GDM1 (cell line): ENCODE data around the gene CACNA1D.
"Not testable (repeated sequence)": the region's sequence is repeated elsewhere in the genome, so short reads cannot be mapped to it uniquely, and the experiment has no call there.

Source experiments
- DNase-seq: peaks from one replicate; lab custom pipeline; 2025; lab: John Stamatoyannopoulos, UW

Gene CACNA1D

DNA sequence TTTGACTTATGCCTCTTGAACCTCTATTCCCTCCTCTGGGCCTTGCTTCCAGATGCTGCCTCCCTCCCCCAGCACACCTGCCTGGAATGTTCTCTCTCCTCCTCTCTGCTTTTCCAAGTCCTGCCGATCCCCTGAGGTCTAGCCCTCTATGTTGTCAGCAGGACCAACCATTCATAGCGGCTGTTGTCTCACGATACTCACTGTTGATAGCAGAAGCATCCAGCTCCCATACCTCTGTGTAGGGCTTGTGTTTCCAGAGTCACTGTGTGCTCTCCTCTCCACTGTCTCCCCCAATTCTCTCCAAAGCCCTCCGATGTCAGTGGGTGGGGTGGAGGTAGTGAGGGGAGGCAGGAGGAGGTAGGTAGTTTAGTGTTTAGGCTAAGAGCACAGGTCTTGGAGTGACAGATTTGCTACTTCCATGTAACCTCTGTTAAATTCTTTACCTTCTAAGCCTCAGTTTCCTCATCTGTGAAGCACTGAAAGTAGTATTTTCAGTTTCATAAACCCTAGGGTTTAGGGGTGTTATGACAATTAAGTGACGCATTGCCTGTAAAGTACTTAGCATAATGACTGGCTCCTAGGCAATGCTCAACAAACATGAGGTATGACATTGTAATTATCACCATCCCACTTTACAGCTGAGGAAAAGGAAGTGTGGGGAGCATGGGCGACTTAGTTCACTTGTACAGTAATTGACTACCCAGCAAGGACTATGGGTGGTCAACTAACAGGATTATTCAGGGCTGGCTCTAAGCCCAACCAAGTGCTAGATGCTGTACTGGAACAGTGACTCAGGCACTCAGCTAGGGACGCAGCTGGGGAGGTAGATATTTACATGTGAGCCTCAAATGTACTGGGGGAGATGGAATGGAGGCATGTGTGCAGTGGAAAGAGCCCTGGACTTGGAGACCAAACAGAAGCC is 122.8 kb downstream of the CACNA1D start:
- DNase-seq, result no peak

DNA sequence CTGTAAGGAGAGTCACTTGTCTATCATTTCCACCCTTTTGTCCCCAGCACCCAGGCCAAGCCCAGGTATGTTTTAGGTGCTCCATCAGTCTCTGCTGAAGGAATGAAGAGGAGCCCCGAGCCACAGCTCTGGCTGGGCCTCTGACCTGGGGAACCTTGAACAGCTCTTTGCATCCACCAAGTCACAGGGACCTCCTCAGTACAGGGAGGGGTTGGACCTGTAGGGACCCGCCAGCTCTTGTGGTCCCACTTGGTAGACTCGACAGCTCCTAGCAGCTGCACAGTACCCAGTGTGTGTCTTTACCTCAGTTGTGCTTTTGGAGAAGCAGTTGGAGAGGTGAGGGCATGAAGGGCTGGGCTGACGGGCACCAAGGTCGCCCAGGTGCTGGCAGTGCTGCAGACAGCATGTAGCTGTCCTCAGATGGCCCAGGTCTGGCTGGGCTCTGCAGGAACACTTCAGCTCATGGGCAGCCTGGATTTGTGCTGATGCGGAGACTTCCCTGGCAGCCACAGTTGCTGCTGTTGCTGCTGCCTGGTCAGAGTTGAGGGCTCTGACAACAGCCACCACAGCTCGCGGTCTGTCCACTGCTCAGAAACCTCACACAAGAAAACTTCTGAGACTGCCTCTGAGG is 123.6 kb downstream of the CACNA1D start:
- no peak for DNase-seq

DNA sequence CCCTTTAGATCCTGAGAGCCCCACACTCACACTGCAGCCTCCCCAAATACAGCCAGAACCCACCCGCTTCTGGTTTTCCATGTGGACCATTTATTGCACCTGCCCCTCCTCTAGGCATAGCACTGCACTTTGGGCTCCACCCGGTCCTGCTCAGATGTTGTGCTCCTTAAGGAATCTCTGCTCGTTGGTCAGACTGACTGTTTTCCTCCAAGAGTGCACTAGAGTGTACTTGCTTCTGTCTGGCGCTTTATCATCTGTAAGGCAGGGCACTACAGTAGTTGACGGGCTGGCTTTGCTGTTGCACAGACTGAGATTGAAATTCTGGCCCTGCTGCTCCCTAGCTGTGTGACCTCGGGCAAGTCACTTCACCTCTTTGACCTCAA is 124.1 kb downstream of the CACNA1D start:
- DNase-seq, result no peak

DNA sequence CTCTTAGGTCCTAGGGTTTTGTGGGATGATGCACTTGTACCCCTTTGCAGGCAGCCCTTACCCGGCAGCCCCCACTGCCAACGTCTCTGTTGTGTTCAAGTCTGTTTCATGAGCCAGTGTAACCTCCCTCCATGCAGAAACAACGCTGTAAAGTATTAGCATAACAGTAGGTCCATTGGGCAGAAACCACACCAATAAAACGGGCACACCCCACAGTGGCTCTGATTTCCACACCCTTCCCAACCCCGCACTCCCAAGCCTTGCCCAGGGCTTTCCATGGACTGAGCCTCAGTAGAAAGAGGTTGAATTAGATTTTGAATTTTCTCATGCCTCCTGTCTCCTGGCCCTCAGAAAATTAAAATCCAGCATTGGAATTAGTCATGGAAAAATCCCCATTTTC is 124.5 kb downstream of the CACNA1D start:
- no peak for DNase-seq

- no peak for DNase-seq
These were observed 129.8 kb downstream of the CACNA1D start for GRCh38 chr3:53624061-53624857.

- no peak for DNase-seq
These were observed 132.5 kb downstream of the CACNA1D start for GRCh38 chr3:53626876-53627275.

GRCh38 chr3:53628536-53629401 is 134.4 kb downstream of the CACNA1D start:
- no peak for DNase-seq

GRCh38 chr3:53629402-53629723 is 135.0 kb downstream of the CACNA1D start:
- DNase-seq, result no peak

DNA sequence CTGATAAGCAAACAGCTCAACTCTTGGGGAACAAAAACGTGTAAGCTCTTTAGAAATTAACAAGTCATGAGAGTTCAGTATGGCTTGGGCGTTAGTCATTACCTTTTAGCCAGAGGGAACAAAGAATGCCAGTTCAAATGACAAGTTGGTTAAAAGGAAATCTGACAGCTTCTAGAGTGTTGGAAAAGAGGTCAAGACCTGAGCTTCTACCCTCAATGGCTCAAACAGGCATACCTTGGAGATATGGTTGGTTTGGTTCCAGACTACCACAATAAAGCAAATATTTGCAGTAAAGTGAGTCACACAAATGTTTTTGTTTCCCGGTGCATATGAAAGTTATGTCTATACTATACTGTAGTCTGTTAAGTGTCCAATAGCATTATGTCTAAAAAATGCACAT is 136.1 kb downstream of the CACNA1D start:
- no peak for DNase-seq

- DNase-seq, result no peak
These were observed 138.9 kb downstream of the CACNA1D start for GRCh38 chr3:53633197-53633787.

DNA sequence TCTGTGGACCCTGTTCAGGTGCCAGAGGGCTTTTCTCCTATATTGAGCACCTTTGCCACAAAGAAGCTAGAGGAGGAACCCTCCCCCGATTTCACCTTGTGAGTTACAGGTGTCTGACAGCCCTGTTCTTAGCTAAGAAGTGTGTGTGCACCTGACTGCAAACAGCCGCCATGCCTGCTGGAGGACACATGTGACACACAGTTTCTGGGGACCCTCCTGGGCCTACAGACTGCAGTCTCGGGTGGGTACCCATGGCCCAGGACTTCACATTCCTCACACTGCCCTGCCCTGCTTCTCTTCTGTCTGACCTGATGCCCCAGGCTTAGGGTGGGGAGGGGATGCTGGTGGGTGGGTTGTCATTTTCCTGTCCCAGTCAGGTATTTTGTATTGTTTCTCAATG is 140.6 kb downstream of the CACNA1D start:
- no peak for DNase-seq

DNA sequence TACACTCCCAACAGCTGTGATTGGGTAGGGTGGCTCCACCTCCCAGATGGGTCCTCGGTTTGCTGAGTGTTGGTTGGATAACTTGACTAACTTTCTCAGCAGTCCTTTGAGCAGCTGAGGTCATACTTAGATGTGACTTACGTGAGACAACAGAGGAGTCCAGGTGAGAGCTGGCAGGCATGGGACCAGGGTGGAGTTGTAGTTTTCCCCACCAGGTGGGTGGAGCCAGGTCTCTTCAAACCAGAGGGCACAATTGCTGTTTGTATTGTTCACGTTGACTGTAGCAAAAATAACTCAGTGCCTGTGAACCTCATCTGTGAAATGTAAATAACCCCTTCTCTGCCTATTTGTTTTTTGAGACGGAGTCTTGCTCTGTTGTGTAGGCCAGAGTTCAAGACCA is 144.4 kb downstream of the CACNA1D start:
- not testable (repeated sequence) for DNase-seq

DNA sequence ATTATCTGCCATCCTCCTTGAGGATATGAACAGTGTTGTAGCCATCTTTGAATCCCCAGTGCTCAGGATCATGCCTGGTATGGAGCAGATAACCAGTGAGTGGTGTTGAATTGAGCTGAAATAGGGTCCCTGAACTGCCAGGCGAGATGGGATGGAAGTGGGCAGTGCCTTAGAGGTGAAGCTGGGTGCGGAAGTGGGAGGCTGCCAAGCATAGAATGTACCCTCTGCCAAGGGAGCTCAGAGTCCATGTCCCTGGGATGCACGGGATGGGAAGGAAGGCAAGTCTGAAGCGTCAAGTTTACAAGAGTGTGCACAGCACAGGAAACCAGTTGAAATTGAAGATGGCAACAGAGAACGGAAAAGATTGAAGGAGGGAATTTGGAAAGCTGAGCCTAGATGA is 147.0 kb downstream of the CACNA1D start:
- DNase-seq, result no peak

DNA sequence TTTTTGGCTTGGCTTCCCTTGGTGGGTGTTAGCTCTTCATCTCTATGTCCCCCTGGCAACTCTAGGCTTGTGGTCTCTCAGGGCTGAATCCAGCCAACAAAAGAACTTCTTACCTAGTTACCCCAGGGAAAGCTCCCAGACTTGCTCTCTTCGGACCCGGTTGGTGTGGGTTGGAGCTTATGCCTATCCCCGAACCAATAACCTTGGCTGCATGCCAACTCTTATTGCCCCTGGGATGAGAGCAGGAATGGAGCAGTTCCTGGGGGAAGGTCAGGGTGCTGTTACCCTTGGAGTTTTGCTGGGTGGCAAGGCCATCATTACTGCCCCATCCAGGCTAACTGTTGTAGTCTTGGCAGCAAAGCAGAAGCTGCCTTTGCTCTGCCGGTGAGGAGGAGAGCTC is 147.8 kb downstream of the CACNA1D start:
- no peak for DNase-seq

GRCh38 chr3:53643757-53644156 is 149.3 kb downstream of the CACNA1D start:
- DNase-seq, result no peak

GRCh38 chr3:53645754-53646153 is 151.3 kb downstream of the CACNA1D start:
- no peak for DNase-seq

GRCh38 chr3:53646723-53647122 is 152.3 kb downstream of the CACNA1D start:
- no peak for DNase-seq

DNA sequence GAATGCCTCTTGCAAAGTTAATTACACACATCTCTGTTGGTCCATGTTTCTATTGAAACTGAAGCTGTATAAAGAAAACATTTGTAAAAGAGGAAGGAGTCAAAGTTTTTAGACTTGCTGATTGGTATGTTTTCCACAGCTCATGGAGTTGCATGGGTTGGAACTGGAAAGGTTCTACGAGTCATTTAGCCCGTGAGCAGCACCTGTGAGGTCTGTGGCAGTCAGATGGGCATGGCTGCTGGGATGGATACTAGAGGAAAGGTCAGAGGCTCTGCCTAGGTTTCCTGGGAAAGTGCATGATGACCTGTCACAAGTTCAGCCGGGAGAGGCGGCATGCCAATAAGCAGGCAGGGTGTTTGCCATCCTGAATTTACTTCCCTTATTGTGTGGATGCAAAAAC is 155.4 kb downstream of the CACNA1D start:
- DNase-seq, result no peak

GRCh38 chr3:53650424-53650823 is 156.0 kb downstream of the CACNA1D start:
- no peak for DNase-seq

- no peak for DNase-seq
These were observed 156.7 kb downstream of the CACNA1D start for GRCh38 chr3:53650928-53651661.

- DNase-seq, result no peak
These were observed 157.5 kb downstream of the CACNA1D start for GRCh38 chr3:53651927-53652326.
